GM19467 (cell line): ENCODE data around the gene VPS51.
A peak's percentile ranks its signal among the peaks of the same experiment; 100 is the strongest.
"Not testable (repeated sequence)": the region's sequence is repeated elsewhere in the genome, so short reads cannot be mapped to it uniquely, and the experiment has no call there.

Source experiments
- ATAC-seq: cut with Tn5 transposase; IDR thresholded peaks from one replicate; pipeline ENCODE4 v1.9.1; 2021; ENCODE audit warnings: mild to moderate bottlenecking, moderate library complexity; ENCODE audit not compliant: unreplicated experiment

VPS51 gene

GRCh38 chr11:65132238-65132987 lies 36.4 kb downstream of the VPS51 start:
- ATAC-seq: no peak

GRCh38 chr11:65132988-65133700 lies 37.1 kb downstream of the VPS51 start:
- ATAC-seq: no peak

DNA sequence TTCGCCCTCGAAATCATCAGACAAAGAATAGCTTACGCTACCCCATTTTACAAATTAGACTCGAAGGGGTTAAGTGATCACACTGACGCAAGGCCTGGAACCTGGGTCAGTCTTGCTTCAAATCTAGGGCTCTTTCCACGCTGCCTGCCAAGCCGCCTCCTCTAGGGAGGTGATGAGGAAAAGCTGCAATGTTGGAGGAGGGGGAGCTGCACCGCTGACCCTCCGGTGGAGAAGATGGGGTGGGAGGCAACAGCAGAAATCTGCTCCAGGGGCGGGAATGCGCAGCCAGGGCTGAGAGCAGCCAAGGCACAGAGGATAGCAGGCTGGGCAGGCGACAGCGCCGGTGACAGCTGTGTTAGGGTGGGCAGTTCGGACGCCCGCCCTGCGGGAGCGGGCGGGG lies 37.7 kb downstream of the VPS51 start:
- ATAC-seq: no peak

- ATAC-seq: peak; percentile 45
Observed at GRCh38 chr11:65134240-65134951, 38.4 kb downstream of the VPS51 start, which contains the start of gene SYVN1. Gene SYVN1 (minus strand): TSS chr11:65134519. CDS start chr11:65133601, 918 bp downstream.

- peak; percentile 57 for ATAC-seq
Observed at GRCh38 chr11:65134952-65135632, 39.1 kb downstream of the VPS51 start.

- ATAC-seq: no peak
Observed at GRCh38 chr11:65135633-65136145, 39.7 kb downstream of the VPS51 start.

DNA sequence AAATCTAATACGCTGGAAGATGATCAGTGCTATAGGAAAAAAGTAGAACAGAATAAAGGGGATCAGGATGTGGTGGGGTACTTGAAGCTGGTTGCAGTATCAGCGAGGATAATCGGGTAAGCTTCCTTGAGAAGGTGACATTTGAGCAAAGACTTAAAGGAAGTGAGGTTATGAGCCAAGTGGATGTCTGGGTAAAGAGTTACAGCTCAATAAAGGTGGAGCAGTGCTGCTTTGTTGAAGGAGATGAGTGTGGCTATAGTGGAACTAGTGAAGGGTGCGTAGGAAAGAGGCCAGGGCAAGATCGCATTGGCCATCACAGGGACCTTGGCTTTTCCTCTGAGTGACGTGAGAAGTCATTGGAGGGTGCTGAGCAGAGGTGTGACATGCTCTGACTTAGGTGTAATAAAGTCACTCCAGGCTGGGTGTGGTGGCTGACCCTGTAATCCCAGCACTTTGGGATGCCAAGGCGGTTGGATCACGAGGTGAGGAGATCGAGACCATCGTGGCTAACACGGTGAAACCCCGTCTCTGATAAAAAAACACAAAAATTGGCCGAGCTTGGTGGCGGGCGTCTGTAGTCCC lies 40.6 kb downstream of the VPS51 start:
- ATAC-seq: no peak

DNA sequence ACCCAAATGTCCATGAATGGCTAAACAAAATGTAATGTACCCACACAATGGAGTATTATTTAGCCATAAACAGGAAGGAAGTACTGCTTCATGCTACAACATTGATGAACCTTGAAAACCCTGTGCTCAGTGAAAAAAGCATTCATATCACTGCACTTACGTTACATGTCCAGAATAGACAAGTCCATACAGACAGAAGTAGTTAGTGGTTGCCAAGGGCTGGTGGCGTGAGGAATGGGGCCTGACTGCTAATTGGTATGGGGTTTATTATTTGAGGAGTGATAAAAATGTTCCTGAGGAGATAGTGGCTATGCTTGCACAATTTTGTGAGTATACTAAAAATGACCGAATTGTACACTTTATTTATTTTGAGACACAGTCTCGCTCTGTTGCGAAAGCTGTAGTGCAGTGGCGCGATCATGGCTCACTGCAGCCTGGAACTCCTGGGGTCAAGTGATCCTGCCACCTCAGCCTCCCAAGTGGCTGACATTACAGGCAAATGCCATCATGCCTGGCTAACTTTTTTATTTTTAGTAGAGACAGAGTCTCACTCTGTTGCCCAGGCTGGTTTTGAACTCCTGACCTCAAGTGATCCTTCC lies 46.0 kb downstream of the VPS51 start:
- no peak for ATAC-seq

GRCh38 chr11:65147352-65148075 lies 51.5 kb downstream of the VPS51 start:
- ATAC-seq: no peak

DNA sequence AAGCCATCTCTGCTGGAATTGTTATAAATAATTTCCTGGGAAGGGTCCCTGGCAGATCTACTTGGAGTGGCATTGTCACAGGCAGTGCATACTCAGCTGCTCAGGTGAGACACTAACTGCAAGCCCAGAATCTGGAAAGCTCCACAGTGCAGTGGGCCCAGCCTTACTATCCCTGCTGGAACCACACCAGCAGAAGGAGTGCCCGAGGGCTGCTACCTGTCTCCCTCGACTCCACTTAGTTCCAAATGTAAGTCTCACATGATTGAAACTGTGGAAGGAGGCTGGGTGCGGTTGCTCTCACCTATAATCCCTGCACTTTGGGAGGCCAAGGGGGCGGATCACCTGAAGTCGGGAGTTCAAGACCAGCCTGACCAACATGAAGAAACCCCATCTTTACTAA lies 52.6 kb downstream of the VPS51 start:
- ATAC-seq: no peak

- not testable (repeated sequence) for ATAC-seq
Observed at GRCh38 chr11:65150131-65150508, 54.1 kb downstream of the VPS51 start.

- ATAC-seq: no peak
Observed at GRCh38 chr11:65150509-65151299, 54.7 kb downstream of the VPS51 start.

DNA sequence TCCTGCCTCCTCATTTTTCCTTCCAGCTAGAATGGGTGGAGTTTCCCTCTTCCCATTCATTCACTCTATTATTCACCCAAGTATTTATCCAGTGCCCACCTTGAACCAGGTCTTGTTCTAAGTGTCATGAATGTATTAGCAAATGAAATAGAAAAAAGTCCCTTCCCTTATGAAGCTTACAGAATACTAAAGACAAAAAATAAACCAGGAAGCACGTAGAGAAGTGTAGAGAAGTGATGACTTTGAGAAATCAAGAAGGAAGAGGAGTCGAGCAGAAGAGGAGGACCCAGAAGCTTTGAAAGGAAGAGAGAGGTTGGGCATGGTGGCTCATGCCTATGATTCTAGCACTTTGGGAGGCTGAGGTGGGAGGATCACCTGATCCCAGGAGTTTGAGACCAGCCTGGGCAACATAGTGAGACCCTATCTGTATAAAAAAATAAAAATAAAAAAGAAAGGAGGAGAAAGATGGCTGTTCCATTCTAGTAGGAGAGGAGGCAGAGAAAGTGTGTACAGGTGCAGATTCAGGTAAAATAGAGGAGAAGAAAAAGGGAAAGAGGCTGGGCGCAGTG lies 55.4 kb downstream of the VPS51 start:
- no peak for ATAC-seq

- ATAC-seq: no peak
Observed at GRCh38 chr11:65152122-65152521, 56.1 kb downstream of the VPS51 start.

DNA sequence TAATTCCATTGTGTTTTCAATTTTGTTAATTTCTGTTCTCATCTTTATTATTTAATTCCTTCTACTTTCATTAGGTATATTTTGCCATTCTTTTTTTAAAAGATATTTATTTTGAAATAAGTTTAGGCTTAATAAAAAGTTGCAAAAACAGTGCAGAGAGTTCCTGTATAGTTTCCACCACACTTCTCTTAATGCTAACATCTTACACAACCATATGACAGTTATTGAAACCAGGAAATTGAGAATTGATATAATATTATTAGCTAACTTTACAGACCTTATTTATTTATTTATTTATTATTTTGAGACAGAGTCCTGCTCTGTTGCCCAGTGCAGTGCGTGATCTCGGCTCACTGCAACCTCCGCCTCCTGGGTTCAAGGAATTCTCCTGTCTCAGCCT lies 60.2 kb downstream of the VPS51 start:
- no peak for ATAC-seq

DNA sequence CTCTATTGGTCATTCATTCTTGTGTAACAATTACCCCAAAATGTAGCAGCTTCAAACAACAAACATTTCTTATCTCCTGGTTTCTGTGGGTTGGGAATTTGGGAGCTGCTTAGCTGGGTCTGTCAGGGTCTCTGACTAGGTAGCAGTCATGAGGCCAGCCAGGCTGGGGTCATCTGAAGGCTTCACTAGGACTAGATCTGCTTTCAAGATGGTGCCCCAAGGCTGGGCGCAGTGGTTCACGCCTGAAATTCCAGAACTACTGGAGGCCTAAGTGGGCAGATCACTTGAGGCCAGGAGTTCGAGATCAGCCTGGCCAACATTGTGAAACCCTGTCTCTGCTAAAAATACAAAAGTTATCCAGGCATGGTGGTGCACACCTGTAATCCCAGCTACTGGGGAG lies 60.9 kb downstream of the VPS51 start:
- no peak for ATAC-seq

DNA sequence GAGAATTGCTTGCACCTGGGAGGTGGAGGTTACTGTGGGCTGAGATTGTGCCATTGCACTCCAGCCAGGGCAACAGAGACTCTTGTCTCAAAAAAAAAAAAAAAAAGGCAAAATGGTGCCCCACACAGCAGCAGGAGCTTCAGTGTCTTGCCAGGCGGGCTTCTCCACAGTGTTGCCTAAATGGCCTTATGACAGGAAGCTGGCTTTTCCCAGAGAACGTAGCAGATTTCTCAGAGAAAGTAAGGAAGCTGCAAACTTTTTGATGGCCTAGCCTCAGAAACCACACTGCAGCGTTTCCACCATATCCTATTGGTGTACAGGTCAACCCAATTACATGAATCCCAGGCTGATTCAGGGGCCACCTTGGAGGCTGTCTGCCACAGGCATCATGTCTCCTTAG lies 61.3 kb downstream of the VPS51 start:
- ATAC-seq: no peak

GRCh38 chr11:65159012-65159411 lies 63.0 kb downstream of the VPS51 start:
- peak; percentile 79 for ATAC-seq
